Ureter (tissue), 1 donor: ENCODE results near the gene TOMM34. TPM values are rescaled to one million over a fixed set of nuclear protein-coding genes. Genes with fewer than 3 reads are reported as not detected.
A peak's percentile ranks its signal among the peaks of the same experiment; 100 is the strongest.

Experiments used
- DNase-seq: peaks from one replicate; pipeline ENCODE4 v3.0.0-alpha.2; 2020; ENCODE audit warnings: low spot score
- total RNA-seq: library from RNA; stranded (reverse); gene quantifications from one replicate; pipeline ENCODE4 v1.2.4, GENCODE V29; 2023
- donor health status: DM: yes; HTN: yes; CAD: no.

The TOMM34 gene
- total RNA-seq, 1 donor from 2014 or later: 57.1 TPM

DNA sequence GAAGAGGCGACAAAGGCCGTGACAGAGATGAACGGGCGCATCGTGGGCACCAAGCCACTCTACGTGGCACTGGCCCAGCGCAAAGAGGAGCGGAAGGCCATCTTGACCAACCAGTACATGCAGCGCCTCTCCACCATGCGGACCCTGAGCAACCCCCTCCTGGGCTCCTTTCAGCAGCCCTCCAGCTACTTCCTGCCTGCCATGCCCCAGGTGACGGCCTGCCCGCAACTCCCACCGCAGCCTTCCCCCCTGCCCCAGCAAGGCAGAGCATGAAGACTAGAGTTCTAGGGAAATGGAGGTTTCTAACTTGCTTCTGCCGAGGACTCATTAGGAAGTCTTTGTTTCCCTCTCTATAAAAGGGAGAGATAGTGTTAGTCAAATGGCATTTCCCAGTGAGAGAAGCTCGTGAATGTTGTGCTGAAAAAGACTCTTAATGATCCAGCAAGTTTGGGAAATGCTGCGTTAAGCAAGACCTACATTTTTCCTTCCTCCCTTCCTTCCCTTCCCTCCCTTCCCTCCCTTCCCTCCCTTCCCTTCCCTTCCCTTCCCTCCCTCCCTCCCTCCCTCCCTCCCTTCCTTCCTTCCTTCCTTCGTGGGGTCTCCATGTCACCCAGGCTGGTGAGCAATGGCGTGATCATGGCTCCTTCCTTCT is 29.6 kb downstream of the TOMM34 start:
- no peak for DNase-seq

DNA sequence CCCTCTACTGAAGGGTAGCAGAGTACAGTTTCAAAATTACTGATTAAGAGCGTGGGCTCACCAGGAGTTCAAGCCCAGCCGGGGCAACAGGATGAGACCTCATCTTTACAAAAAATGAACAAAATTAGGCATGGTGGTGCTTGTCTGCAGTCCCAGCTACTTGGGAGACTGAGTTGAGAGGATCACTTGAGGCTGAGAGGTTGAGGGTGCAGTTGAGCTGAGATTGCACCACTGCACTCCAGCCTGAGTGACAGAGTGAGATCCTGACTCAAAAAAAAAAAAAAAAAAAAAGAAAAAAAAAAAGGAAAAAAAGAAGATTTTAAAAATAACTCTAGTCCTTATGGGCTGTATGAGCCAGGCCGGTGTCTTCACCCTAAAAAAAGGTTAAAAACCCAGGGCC is 31.6 kb downstream of the TOMM34 start:
- no peak for DNase-seq

DNA sequence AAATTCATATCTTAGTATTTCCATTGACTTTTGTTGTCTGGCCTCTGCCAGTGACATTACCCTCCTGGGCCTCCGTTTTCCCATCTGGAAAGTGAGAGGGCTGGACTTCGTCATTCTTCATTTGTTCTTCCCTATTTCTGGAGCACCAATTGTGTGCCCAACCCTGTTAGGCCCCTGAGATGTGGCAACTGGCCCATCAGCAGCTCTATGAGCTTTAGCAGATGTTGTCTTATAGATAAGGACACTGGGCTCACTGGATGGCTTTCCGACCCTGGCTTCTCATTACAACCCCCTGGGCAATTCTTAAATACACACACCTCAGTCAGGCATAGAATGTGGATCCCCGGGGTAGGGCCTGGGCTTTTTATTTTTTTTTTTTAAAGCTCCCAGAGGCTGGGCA is 35.7 kb downstream of the TOMM34 start:
- no peak for DNase-seq

DNA sequence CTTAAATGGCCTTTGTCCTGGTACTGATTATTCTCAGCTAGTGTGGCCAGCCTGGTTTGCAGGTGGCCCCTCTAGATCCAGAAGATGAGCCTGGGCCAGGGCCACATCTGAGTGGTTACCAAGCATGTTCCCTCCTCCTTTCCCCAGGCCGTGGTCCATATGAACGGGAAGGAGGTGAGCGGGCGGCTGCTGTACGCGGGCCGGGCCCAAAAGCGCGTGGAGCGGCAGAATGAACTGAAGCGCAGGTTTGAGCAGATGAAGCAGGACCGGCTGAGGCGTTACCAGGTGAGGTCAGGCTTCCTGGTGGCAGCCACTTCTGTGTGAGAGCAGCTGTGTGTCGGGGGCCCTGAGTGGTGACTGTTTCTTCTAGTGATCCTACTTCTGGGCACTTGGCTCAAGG is 38.8 kb downstream of the TOMM34 start:
- DNase-seq: no peak

DNA sequence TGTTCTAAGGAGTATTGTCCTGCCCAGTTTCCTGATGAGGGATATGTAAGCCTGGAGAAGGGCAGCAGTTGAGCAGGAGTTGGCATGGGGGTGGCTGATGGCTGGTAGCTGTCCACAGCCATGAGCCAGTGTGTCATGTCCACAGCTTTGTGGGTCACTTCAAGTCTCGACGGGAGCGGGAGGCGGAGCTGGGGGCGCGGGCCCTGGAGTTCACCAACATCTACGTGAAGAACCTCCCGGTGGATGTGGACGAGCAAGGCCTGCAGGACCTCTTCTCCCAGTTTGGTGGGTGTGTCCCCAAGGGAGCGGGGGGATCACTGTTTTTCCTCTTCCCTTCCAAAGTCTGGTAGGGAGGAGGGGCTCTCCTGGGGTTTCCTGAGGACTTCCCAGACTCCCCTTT is 41.4 kb downstream of the TOMM34 start:
- no peak for DNase-seq

DNA sequence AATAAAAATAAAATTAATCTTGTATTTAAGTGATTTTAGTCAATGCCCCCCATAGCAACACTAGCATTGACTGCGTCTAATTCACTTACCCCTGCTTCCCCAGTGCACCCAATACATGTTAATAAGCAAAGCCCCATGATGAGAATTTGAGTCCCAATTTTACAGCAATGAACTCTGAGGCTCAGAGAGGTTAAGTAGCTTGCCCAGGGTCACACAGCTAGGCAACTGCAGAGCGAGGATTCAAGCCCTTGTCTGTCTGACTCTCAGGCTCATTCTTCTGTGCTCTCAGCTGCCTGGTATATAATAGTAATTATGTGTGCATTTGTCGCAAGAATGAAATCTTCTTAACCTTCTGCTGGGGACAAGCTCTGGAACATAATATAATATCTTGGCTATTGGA is 41.9 kb downstream of the TOMM34 start:
- DNase-seq: no peak

DNA sequence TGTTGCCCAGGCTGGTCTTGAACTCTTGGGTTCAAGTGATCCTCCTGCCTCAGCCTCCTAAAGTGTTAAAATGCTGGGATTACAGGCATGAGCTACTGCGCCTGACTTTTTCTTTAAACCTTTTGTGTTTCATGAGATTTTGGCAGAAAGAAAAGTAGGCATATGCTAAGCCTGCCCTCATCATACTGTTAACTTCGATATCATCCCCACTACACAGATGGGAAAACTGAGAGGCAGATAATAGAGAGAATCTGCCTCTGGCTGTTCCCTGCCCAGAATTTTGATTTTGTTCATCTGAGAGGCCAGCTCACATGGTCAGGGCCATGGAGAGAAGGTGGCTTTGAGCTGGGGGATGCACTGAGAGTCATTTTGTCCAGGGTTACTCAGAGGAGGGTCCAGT is 42.8 kb downstream of the TOMM34 start:
- no peak for DNase-seq

DNA sequence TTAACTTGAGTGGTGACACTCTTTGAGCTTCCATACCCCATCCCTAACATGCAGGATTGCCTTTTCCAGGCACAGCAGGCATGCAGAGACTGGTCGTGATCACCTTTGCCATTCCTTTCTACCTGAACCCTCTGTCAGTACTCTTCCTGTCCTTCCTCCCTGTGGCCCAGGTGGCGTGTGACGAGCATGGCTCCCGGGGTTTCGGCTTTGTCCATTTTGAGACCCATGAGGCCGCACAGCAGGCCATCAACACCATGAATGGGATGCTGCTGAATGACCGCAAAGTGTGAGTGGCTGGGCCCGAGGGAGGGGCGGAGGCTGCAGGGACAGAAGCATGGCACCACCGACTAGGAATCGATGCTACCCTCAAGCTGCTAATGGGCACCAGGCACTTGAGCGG is 43.6 kb downstream of the TOMM34 start:
- DNase-seq: no peak

DNA sequence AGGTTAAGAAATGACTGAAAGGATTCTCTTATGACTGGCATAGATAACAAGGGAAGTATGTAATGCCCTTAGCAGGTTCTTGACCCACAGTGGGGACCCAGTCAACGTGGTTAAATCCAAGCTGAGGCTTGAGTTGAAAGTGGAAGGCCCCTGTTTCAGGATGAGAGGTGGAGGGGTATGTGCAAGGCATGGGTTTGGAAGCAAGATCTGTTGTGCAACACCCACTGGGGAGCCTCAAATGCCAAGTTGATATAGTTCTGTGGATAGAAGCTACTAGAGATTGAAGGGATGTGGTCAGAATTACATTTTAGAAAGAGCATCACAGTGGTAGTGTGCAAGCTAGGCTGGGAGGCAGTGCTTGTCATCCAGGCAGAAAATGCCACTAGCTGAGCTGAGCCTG is 45.3 kb downstream of the TOMM34 start:
- no peak for DNase-seq

DNA sequence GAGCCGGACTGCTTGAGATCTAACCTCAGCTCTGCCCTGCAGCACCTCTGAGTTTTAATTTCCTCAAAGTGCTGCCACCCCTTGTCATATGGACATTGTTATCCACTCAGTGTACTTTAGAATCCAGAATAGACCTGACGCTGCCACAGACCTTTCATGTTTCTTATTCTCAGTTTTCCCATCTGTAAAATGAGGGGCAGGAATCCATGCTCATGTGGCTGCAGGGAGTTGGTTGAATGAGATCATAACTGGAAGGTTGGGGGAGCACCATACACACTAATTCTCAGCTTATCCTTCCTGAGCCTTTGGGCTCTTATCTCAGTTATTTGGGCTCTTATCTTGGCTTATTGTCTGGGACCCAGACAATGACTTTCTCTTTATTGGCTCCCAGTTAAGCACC is 48.0 kb downstream of the TOMM34 start:
- DNase-seq: no peak

DNA sequence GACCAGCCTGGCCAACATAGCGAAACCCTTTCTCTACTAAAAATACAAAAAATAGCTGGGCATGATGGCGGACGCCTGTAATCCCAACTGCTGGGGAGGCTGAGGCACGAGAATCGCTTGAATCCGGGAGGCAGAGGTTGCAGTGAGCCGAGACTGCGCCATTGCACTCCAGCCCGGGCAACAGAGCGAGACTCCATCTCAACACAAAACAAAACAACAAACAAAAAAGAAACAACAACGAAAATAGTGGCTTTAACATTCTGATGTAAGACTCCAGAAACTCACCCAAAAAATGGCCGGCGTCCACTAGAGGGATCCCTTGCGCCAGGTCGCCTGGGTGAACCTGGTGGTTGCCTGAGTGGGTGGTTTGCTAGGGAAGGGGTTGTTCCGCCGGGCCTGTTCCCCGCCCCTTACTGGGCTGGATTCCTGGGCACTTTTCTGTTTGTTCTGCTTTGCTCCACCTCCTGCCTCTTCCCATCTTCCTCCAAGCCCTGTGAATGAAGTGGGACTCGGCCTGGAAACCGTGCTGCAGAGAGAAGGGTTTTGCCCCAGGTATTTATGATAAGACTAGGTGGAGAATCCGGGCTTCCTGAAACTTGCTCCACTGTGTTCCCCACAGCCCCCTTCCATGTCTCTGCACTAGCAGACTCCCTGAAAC is 48.8 kb downstream of the TOMM34 start:
- DNase-seq: peak; percentile 67

DNA sequence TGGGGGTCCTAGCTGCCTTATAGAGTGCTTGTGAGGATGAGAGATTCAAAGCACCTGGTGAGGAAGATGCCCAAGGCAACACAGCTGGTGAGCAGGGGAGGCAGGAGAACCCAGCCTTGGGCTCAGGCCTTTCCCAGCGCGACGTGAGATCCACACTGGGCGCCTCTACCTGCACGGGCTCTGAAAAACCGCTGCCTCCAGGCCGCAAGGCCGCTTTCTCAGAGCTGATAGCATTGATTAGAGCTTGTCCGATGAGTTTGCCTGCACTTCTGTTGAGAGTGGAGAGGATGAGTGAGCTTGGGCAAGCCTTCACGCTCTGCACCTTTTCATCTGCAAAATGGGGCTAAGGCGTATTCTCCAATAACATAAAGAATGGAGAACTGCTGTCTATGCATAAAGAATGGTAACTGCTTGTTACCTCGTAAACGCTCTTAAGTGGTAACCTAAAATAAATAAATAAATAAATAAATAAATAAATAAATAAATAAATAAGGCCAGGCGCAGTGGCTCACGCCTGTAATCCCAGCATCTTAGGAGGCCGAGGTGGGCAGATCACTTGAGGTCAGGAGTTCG is 49.4 kb downstream of the TOMM34 start:
- DNase-seq: no peak

DNA sequence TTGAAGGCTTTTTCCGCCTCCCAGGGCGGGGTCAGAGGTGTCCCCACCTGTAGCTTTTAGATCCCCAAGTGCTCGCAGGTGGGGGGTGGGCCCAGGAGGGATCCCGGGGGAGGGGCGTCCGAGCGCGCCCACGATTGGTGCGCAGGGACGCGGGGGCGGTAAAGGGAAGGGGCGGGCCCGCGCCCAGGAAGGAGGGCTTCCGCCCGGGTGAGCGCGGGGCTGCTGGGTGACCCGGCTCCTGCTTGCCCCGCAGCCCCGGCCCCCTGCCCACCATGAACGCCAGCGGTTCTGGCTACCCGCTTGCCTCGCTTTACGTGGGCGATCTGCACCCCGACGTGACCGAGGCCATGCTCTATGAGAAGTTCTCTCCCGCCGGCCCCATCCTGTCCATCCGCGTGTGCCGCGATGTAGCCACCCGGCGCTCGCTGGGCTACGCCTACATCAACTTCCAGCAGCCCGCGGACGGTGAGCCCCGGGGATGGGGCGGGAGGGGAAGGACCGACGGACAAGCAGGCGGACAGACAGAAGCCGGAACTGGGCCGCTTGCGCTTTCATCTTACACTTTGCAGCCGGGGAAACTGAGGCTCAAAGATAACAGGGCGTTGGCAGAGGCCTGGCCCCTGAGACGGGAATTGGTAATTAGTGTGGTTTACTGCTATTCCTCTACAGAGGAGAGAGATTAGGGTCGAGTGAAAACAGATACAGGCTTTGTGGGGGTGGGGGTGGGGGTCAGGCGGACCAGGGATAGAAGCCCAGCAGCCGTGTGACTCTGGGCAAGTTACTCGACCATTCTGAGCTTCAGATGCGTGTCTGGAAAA is 50.1 kb downstream of the TOMM34 start, which contains the start of gene PABPC1L:
Gene PABPC1L, plus strand, starts transcription at position 189 of the 818 bp plus-strand sequence. Its CDS starts 84 bp downstream, at position 273.
- DNase-seq: peak; percentile 54

DNA sequence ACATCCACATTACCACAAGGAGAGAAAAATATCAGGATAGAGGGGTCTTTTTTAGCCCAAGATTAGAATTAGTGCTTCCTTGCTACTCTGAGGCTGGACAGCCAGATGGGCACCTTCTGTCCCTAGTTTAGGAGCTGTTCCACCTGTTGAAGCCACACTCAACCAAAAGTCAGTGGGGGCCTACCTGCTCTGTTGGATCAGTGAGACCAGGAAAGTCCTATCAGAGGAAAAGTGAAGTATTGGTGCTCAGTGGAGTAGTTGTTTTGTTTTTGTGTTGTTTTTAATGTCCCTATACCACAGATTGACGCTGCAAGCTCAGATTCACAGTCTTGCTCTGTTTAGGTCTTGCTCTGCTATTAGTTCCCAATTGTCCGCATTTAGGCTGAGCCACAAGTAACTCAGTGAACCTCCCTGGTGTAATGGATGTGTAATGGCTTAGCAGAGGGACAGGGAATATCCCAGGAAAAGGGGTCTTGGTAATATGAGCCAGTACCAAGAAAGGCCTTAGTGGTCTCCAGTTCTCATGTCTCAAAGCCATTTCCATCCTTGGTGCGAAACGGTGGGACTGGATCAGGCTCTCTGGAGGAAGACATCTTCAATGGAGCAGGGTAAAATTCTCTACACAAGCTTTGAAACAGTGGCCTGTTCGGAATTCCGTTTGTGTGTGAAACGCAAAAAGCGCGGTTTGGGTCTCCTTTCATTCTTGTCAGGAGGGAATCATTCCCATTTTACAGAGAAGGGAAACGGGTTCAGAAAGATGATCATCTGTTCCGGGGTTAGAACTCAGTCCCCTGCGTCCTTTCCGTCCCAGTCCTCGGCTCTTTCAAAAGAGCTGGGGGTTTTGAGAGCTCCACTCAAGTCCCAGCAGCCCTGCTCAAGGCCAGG is 51.0 kb downstream of the TOMM34 start:
- no peak for DNase-seq

DNA sequence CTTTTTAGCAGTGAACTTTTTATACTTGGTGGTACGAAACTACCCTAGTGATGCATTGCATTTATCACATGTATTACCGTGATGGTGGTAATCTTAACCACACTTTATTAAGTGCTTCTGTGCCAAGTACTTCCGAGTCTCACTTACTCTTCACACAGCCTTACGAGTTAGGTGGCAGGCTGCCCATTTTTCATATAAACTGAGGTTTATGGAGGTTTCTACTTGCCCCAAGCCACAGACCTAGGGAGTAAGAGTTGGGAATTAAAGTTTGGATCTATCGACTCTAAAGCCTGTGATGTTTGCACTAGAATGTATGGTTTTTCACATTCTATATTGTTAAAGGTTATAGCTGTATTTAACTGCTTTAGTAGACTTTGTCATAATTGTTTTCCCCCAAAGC is 55.8 kb downstream of the TOMM34 start:
- DNase-seq: no peak

DNA sequence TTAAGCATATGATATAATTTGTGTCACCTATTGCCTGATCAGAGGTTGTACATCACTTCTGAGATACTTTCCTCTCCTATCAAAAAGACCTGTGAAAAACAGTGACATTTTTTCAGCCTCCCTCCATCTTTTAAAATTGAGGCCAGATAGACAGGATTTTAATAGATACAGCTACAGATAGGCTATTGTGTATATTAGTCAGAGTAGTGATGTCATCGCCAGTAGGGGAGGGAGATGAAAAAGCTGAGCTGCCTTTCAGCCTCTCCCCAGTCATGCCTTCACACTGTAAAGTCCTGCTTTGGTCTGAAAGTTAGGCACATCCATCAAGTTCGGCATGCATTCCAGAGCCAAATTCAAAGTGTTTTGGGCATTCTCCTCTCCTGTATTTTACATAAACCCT is 58.2 kb downstream of the TOMM34 start:
- no peak for DNase-seq

DNA sequence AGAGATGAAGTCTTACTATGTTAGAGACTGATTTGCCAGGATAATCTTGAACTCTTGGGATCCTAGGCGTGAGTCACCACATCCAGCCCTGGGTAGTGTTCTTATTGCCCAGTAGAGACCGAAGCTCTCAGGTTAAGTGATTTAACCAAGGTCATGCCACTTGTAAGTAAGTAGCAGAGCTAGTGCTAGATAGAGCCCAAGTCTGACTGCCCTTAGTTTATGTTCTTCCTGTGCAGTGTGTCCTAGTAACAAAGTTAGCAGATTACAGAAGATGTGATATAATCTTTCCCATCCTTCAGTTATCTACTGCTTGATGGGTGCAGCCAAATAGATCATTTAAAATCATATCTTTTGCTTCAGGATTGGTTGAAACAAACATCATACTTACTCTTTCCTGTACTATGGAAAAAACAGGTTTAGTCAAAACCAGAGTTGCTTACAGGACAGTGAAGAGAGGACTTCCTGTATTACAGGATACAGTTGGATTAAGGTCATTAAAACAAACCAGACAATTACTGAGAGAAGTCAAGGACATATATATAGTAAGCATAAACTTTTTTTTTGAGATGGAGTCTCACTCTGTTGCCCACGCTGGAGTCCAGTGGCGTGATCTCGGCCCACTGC is 59.9 kb downstream of the TOMM34 start:
- DNase-seq: no peak

DNA sequence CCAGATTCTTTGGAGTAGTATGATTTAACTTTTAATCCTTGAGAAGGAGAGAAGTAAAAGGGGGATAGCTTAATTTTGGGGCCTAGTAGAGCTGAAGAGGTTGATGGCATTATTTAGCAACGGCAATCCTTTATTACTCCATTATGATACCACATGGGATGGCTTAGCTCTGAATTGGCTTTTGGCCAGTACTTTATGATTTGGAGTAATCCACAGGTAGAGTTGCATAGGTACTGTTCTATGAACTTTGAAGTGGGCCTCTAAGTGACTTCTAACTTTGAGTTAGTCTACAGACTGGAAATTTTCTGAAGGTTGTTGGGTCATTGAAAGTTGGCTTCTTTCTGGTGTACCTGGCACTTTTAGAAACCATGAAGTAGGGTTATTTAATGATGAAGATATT is 63.1 kb downstream of the TOMM34 start:
- DNase-seq: no peak

DNA sequence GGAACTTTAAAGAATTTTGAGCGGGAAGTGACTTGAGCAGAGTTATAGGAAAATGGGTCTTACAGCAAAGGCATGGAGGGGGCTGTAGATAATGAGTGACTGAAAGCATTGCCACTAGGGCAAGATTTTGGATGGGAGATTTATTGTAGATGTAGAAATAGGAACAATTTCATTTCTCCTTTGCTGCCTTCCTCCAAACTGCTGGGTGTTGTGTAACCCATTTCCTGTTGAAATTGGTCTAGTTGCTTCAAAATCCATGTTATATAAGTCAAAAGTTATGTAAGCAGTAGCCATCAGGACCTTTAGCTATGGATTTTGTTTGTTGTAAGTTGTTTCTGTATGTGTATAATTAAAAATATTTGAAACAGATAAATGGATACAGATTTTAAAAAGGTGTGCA is 63.6 kb downstream of the TOMM34 start:
- DNase-seq: no peak

DNA sequence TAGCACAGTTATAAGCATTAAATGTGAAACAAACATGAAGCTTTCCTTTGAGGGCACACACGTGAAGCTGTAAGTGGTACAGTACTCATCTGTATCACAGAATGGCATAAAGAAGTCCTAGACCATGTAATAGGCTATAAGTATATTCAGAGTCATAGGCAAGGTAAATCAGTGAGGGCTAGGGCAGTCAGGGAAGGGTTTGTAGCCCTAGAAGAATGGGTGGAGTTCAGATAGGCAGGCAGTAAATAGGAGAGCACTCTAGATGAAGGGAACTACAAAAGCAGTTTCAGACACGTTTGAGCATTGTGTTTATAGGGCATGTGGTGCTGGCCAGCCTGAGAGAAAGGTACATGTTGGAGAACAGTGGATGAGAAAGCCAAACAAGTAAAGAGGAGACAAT is 65.2 kb downstream of the TOMM34 start:
- DNase-seq: no peak
